AG10803 (cell line): ENCODE measurements around the gene ZNF248.
"Not testable (repeated sequence)": the region's sequence is repeated elsewhere in the genome, so short reads cannot be mapped to it uniquely, and the experiment has no call there.

ENCODE experiments used
- DNase-seq: peaks from one replicate; pipeline ENCODE4 v3.0.0; 2010; ENCODE audit warnings: low read depth
- H3K4me3 ChIP-seq: 2 replicates; pipeline ENCODE4 v1.5.1; 2011; ENCODE audit warnings: mild to moderate bottlenecking, low read length, control low read depth
- TF ChIP-seq, protein P1 (sequence below): conservative IDR thresholded peaks from 2 replicates; pipeline ENCODE4 v1.5.1; 2011; ENCODE audit warnings: mild to moderate bottlenecking, low read length, control low read depth, inconsistent platforms

Gene ZNF248

DNA sequence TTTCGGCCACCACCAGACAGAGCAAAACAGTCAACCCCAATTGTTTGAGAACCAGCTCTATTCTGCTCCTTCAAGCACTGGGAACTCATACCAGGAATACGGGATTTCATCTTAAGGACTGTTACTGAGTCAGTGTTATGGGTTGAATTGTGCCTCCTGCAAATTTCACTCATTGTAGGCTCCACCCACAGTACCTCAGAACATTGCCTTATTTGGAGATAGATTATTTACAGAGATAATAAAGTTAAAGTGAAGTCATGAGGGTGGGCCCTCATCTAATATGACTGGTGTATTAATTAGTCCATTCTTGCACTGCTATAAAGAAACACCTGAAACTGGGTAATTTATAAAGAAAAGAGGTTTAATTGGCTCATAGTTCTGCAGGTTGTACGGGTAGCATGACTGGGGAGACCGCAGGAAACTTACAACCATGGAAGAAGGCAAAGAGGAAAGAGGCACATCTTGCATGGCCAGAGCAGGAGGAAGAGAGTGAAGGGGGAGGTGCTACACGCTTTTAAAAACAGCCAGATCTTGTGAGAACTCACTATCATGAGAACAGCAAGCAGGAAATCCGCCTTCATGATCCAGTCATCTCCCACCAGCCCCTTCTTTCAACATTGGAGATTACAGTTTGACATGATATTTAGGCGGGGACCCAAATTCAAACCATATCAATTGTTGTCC lies 14.3 kb upstream of the ZNF248 start:
- TF ChIP-seq, protein P1, sequence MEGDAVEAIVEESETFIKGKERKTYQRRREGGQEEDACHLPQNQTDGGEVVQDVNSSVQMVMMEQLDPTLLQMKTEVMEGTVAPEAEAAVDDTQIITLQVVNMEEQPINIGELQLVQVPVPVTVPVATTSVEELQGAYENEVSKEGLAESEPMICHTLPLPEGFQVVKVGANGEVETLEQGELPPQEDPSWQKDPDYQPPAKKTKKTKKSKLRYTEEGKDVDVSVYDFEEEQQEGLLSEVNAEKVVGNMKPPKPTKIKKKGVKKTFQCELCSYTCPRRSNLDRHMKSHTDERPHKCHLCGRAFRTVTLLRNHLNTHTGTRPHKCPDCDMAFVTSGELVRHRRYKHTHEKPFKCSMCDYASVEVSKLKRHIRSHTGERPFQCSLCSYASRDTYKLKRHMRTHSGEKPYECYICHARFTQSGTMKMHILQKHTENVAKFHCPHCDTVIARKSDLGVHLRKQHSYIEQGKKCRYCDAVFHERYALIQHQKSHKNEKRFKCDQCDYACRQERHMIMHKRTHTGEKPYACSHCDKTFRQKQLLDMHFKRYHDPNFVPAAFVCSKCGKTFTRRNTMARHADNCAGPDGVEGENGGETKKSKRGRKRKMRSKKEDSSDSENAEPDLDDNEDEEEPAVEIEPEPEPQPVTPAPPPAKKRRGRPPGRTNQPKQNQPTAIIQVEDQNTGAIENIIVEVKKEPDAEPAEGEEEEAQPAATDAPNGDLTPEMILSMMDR: no peak
- no peak overlapping the region for H3K4me3 ChIP-seq
- DNase-seq: no peak

GRCh38 chr10:37871143-37871542 lies 13.7 kb upstream of the ZNF248 start:
- no peak overlapping the region for H3K4me3 ChIP-seq
- no peak for DNase-seq
- TF ChIP-seq, protein P1: no peak

- no peak for DNase-seq
- TF ChIP-seq, protein P1: no peak
These were observed 11.4 kb upstream of the ZNF248 start for GRCh38 chr10:37868796-37869195.

GRCh38 chr10:37865957-37866803 lies 8.8 kb upstream of the ZNF248 start:
- no peak for DNase-seq
- TF ChIP-seq, protein P1: no peak

More at GRCh38 chr10:37868796-37869195, 11.4 kb upstream of the ZNF248 start:
- no peak overlapping the region for H3K4me3 ChIP-seq

DNA sequence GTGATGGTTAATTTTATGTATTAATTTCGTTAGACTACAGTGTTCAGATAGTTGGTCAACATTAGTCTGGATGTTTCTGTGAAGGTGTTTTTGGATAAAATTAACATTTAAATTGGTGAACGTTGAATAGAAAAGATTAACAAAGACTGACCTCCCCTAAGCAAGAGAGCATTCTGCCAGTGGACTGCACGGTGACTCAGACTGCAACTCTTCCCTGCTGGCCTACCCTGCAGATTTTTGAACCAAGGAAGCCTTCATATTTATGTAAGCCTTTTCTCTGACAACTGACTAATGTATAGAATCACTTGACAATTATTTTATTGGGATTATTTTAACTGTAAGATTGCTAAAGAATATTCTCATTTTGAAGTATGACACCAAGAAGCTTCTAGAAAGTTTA lies 7.9 kb upstream of the ZNF248 start:
- TF ChIP-seq, protein P1: no peak
- H3K4me3 ChIP-seq: no peak overlapping the region
- DNase-seq: no peak

More at GRCh38 chr10:37865957-37866803, 8.8 kb upstream of the ZNF248 start:
- no peak overlapping the region for H3K4me3 ChIP-seq

GRCh38 chr10:37860494-37861190 lies 3.2 kb upstream of the ZNF248 start:
- TF ChIP-seq, protein P1: no peak
- no peak overlapping the region for H3K4me3 ChIP-seq
- peak; percentile 75 for DNase-seq

- DNase-seq, H3K4me3 ChIP-seq: not testable (repeated sequence)
These were observed 1.9 kb upstream of the ZNF248 start for GRCh38 chr10:37859270-37859669.
